Testis (tissue), 2 donors: ENCODE data around the gene ARID5B.

ENCODE experiments used
- CTCF ChIP-seq, 3 experiments: fragments of 450-650 bp in 2 of 3; fragments of 200-600 bp in 1 of 3; sonication (generic) in 1 of 3; IDR thresholded peaks; one replicate each; pipeline ENCODE4 v1.5.1; 2016 to 2019; ENCODE audit warnings: antibody characterized with exemption in 3 of 3, mild to moderate bottlenecking in 2 of 3, moderate library complexity in 1 of 3
- POLR2A ChIP-seq: fragments of 450-650 bp; IDR thresholded peaks from one replicate; pipeline ENCODE4 v1.6.1; 2017; ENCODE audit warnings: antibody characterized with exemption, mild to moderate bottlenecking, moderate library complexity

GRCh38 chr10:61866700-61867368 lies 34.7 kb upstream of the ARID5B start:
- TF ChIP-seq CTCF (IDR thresholded peaks at IDR 0.05) (no peak), POLR2A (no peak)
